GM19239 (cell line): Measurements from ENCODE around the gene NGEF.

Source experiments
- DNase-seq: peaks from one replicate; pipeline ENCODE4 v3.0.0; 2011; ENCODE audit warnings: low spot score; ENCODE audit not compliant: insufficient read length
- FAIRE-seq: peaks from 2 replicates; lab custom pipeline; 2011; peaks lifted over from hg19 to GRCh38; lab: Jason Lieb, UNC

NGEF gene

GRCh38 chr2:233047206-233047605 is 34.1 kb upstream of the NGEF start:
- FAIRE-seq, result no peak

GRCh38 chr2:233044974-233045605 is 32.0 kb upstream of the NGEF start:
- FAIRE-seq (no peak), DNase-seq (no peak)

More at GRCh38 chr2:233047206-233047605, 34.1 kb upstream of the NGEF start:
- no peak for DNase-seq

- no peak for DNase-seq
- no peak for FAIRE-seq
Measured at GRCh38 chr2:233042549-233042948, 29.5 kb upstream of the NGEF start.

DNA sequence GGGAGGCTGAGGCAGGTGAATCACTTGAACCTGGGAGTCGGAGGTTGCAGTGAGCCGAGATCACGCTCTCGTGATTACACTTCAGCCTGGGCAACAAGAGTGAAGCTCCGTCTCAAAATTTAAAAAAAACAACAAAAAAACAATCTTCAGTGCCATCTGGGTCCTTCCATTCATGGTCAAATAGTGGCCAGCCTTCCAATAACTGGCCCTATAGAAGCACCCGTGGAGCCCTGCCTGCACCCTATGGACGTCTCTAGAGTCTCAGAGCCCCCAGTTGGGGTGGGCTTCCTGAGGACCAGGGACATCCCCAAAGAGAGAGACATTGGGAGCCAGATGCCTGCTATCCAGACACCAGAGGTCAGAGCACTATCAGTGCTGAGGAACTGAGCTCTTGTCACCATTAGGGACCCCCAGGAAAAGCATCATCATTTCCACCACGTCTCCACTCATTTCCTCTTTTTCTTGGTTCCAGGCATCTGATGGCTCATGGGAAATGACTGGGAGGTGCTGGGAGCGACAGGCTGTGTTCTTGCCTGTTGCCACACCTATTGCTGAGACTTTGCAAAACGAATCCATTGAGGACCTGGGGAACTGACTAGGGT is 28.8 kb upstream of the NGEF start:
- DNase-seq (no peak), FAIRE-seq (no peak)

DNA sequence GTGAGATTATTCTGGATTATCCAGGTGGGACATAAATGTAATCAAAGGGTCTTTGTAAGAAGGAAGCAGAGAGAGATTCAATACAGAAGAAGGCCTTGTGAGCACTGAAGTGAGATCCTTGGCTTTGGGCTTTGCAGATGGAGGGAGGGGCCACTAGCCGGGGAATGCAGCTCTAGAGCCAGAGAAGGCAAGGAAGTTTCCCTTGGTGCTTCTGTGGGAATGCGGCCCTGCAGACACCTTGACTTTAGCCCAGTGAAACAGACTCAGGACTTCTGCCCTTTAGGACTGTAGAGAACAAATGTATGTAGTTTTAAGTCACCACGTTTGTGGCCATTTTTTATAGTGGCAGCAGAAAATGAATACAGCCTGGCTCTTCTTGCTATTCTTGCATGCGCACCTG is 27.5 kb upstream of the NGEF start:
- DNase-seq (no peak), FAIRE-seq (no peak)

DNA sequence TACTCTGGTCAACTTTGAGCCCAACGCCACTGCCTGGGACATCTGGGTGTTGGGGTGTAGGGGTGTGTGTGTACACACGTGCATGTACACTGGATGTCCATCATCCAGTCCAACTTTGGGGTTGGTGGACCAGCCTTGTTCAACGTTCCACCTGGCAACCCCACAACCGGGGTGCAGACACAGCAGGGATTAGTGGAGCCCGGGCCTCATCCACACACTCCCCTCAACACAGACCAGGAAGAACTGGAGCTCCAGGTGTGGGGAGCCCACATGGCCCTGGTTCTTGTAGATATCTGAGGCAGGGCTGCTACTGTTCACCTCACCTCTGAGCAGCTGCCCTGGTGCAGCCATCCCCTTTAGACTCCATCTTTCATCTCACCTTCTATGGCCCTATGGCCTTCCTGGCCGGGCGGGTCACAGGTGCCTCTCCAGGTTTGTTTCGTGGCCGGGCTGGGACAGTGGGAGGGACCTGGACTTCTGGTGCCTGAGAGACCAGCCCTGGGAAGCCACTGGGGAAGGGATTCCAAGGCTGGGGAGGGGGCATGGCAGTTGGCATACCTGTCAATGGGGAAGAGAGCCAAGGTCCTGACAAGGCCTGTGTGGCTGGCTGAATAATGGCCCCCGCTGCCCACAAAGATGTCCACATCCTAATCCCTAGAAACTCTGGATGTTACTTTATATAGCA is 26.9 kb upstream of the NGEF start:
- DNase-seq, result no peak
- no peak for FAIRE-seq

DNA sequence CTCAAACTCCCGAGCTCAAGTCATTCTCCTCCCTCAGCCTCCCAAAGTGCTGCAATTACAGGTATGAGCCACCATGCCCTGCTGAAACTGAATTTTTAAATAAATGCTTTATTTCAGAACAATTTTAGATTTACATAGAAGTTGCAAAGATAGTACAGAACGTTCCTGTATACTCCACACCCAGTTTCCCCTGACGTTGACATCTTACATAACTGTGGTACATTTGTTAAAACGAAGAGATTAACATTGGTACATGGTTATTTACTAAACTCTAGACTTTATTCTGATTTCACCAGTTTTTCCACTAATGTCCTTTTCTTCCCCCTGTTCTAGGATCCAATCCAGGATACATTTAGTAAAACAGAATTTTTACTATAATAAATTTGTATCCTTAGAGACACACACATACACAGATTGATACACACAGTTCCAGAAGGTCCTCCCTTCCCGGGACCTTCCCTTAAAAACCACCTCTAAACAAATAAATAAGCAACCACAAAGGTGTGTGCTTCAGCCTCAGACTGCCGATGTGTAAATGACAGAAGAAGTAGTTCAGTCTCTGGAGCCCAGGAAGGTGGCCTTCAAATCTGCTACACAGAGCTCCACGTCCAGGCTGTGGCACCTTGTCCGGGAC is 26.3 kb upstream of the NGEF start:
- FAIRE-seq (no peak), DNase-seq (no peak)

GRCh38 chr2:233037078-233037477 is 24.0 kb upstream of the NGEF start:
- DNase-seq, result no peak
- FAIRE-seq, result no peak

GRCh38 chr2:233036162-233036838 is 23.2 kb upstream of the NGEF start:
- FAIRE-seq (no peak), DNase-seq (no peak)

DNA sequence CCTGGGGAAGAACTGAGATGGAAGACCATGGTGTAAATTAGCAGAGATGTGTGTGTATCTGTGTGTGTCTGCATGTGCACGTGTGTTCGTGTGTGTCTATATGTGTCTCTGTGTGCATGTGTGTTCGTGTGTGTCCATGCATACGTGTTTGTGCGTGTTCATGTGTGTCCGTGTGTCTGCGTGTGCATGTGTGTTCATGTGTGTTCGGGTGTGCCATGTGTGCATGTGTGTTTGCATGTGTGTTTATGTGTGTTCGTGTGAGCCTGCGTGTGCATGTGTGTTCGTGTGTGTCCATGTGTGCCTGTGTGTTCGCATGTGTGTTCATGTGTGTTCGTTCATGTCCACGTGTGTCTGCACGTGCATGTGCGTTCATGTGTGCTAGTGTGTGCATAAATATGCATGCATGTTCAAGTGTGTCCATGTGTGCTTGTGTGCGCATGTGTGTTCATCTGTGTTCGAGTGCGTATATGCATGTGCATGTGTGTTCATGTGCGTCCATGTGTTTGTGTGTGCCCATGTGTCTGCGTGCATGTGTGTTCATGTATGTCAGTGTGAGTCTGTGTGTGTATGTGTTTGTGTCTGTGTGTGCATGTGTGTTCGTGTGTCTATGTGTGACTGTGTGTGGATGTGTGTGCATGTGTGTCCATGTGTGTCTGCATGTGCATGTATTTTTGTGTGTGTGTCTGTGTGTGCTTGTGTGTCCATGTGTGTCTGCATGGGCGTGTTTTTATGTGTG is 22.5 kb upstream of the NGEF start:
- FAIRE-seq (no peak), DNase-seq (no peak)

GRCh38 chr2:233034091-233034882 is 21.2 kb upstream of the NGEF start:
- no peak for FAIRE-seq
- no peak for DNase-seq

DNA sequence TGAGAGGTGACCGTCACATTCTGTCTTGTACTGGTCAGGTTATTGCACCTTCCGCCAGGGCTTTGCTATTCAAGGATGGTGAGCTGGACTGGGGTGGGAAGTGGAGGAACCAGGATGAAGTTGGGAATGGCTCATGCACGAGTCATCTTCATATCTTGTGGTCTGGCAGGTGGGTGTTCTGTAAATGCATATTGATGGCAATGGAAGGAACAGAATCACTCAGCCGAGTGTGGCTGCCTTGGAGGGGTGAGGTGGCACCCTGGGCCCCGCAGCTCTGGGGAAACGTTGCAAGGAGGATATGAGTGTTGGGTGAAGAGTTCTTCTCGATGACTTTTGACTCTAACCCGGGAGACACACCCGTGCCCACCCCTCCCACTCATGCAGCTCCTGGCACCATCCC is 20.6 kb upstream of the NGEF start:
- DNase-seq, result no peak
- FAIRE-seq, result no peak

DNA sequence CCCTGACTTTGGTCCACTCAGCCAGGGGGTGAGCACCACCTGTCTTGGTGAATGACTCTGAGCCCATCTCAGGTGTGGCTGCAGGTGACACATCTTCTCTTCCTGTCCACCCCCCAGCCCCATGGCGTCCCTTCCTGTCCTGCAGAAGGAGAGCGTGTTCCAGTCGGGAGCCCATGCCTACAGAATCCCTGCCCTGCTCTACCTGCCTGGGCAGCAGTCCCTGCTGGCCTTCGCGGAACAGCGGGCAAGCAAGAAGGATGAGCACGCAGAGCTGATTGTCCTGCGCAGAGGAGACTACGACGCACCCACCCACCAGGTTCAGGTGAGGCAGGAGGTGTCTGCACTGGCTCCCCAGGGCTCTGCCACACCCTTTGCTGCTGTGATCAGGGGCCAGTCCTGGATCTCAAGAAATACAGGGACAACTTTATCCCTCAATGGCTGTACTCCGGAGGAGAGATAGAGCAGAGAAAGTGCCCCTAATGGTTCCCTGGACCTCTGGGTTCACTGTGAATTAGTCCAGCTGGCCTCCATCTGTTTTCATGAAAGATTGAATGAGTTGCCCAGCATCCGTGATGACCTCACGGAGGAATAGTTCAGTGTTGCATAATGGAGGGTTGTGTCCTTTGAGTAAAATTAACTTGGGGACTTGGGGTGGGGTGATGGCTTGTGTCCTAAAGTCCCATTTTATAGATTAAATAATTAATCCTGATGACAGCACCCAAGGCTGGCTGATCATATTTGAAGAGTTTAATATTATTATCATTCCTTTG is 19.7 kb upstream of the NGEF start, which contains the start of gene NEU2:
Gene NEU2, plus strand, starts transcription at position 122 of the 770 bp plus-strand sequence. Its CDS starts 0 bp downstream, at position 122.
- DNase-seq (no peak), FAIRE-seq (no peak)

- DNase-seq (no peak), FAIRE-seq (no peak)
Measured at GRCh38 chr2:233031556-233032500, 18.8 kb upstream of the NGEF start.

- DNase-seq (no peak), FAIRE-seq (no peak)
Measured at GRCh38 chr2:233029321-233029720, 16.3 kb upstream of the NGEF start.

DNA sequence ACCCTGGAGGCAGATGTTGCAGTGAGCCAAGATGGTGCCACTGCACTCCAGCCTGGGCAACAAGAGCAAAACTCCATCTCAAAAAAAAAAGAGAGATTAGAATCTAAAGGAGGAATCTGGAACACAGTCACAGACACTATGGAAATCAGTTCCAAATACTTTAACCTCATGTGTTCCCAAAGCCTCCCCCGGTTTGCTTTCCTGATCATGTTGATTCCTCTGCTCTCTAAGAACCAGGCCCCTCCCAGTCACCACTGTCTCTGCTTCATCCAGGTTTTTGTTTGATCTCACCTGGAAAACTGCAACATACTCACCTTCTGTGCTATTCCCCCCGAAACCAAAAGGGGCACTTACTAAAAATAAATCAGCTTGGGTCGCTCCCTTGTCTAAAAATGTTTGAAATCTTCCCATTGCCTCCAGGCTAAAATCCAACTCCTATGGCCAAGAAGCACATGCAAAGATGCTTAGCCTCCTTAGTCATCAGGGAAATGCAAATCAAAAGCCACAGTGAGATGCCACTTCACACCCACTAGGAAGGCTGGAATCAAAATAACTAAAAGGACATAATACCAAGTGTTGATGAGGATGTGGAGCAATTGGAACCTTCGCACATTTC is 13.2 kb upstream of the NGEF start:
- FAIRE-seq (no peak), DNase-seq (no peak)

GRCh38 chr2:233025706-233026105 is 12.7 kb upstream of the NGEF start:
- no peak for FAIRE-seq
- DNase-seq, result no peak
